HuH-7.5 (cell line): ENCODE data around the gene RIN3.

ENCODE experiments used
- DNase-seq: peaks from one replicate; pipeline ENCODE4 v3.0.0; 2011; ENCODE audit warnings: low spot score

Gene RIN3

DNA sequence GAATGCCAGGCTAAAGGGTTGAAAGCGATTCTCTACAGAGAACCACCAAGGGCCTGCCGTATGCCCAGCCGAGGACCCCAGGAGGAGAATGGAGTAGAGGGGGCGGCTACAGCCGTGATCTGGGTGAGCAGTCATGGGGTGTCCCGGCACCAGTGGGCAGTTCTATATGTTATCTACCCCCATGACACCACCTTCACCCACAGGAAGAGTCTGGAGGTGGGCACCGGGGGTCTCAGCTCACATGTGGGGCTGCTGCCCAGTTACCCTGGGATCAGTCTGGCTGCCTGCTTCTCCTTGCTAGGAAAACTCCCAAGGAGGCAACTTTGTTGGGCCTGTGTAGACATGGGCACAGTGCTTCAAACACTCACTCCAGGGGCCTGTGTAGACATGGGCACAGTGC lies 135.5 kb downstream of the RIN3 start:
- no peak for DNase-seq

GRCh38 chr14:92649934-92650545 lies 136.5 kb downstream of the RIN3 start:
- no peak for DNase-seq

DNA sequence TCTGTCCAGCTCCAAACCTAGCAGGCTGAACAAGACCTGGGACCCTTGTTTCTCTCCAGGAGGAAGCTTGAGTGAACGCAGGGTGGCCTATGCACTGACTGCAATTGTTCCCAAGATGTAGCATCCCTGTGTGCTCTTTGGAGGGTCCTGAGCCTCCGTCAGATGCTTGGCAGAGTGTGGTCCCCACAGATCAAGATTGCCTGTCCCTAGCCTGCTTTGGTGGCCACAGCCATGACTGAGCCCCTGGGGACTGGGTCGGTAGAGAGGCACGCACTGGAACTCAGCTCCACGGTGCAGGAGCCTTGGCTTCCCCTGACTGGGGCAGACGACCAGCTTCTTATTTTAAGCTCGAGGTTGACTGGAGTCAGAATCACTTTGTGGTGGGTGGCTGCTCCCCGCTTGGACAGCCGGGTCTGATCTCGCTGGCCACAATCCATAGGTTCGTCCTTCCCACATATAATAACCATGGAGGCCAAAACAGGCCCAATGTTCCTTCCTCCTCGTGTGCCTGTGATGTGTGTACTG lies 137.1 kb downstream of the RIN3 start:
- DNase-seq: no peak

DNA sequence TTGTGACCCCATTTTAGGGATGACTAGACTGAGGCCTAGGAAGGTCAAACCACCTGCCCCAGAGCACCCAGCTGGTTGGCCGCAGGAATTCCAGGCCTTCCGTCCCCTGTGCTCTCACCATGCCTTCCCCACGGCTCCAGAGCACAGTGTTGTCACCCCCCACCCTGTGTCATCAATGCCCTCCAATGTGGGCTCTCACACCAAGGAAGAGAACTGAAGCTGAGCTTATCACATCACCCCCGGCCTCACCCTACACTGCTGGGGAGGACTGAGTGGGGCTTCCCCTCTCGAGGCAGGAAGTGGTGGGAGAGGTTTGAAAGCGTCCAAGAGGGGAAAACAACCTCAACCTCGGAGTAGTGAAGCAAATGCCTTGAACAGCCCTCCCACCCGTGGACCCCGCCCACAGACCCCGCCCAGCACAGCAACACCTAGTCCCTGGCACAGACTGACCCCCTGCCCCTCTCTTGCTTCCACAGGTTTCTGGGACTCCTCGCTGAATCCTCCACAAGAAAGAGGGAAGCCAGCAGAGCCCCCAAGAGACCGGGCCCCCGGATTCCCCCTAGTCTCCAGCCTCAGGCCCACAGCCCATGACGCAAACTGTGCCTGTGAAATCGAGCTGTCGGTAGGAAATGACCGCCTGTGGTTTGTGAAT lies 137.7 kb downstream of the RIN3 start:
- no peak for DNase-seq

DNA sequence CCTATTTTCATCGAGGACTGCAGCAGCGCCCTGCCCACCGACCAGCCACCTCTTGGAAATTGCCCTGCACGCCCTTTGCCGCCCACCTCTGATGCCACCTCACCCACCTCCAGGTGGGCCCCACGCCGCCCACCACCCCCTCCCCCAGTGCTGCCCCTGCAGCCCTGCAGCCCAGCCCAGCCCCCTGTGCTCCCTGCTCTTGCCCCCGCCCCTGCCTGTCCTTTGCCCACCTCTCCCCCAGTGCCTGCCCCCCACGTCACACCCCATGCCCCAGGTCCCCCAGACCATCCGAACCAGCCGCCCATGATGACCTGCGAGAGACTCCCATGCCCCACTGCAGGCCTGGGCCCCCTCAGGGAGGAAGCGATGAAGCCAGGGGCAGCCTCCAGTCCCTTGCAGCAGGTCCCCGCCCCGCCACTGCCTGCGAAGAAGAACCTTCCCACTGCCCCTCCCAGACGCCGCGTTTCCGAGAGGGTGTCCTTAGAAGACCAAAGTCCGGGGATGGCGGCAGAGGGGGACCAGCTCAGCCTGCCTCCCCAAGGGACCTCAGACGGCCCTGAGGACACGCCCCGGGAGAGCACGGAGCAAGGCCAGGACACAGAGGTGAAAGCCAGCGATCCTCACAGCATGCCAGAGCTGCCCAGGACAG lies 138.3 kb downstream of the RIN3 start:
- DNase-seq: no peak

DNA sequence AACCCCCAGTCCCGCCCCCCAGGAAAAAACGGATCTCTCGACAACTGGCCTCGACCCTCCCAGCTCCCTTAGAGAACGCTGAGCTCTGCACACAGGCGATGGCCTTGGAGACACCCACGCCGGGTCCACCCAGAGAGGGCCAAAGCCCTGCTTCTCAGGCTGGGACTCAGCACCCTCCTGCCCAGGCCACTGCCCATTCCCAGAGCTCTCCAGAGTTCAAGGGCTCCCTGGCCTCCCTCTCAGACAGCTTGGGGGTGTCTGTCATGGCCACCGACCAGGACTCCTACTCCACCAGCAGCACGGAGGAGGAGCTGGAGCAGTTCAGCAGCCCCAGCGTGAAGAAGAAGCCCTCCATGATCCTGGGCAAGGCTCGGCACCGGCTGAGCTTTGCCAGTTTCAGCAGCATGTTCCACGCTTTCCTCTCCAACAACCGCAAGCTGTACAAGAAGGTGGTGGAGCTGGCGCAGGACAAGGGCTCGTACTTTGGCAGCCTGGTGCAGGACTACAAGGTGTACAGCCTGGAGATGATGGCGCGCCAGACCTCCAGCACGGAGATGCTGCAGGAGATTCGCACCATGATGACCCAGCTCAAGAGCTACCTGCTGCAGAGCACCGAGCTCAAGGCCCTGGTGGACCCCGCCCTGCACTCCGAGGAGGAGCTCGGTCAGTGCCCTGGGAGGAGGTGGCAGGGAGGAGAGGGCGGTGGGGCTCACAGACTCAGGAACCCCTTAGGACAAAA lies 139.0 kb downstream of the RIN3 start:
- DNase-seq: no peak

- DNase-seq: no peak
Observed at GRCh38 chr14:92653162-92653651, 139.6 kb downstream of the RIN3 start.

DNA sequence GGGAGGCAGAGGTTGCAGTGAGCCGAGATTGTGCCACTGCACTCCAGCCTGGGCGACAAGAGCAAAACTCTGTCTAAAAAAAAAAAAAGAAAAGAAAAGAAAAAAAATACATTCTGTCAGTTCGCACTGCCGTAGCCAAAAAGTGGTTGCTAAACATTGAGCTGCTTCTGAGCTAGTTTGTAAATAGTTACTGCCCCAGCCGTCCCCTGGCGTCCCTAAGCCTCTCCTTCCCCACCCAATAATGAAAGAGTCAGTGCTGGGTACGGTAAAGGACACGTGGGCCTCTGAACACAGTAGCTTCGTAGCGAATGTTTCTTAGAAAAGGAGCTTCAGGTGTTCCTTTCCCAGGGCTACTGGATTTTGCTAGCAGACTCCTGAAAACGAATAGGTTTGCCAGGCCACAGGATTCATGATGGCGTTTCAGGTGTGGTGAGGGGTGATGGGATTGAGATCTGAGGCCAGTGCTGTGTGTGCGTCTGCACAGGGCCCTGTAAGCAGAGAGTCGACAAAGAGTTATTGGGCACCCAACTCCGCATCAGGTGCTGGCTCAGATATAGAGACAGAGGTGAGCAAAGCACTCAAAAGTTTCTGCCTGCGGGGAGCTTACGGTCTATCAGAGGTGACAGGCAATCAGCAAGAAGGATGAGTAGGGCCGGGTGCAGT lies 140.8 kb downstream of the RIN3 start:
- DNase-seq: no peak

- DNase-seq: no peak
Observed at GRCh38 chr14:92655419-92656201, 142.0 kb downstream of the RIN3 start.

GRCh38 chr14:92656306-92657081 lies 142.9 kb downstream of the RIN3 start:
- DNase-seq: no peak

DNA sequence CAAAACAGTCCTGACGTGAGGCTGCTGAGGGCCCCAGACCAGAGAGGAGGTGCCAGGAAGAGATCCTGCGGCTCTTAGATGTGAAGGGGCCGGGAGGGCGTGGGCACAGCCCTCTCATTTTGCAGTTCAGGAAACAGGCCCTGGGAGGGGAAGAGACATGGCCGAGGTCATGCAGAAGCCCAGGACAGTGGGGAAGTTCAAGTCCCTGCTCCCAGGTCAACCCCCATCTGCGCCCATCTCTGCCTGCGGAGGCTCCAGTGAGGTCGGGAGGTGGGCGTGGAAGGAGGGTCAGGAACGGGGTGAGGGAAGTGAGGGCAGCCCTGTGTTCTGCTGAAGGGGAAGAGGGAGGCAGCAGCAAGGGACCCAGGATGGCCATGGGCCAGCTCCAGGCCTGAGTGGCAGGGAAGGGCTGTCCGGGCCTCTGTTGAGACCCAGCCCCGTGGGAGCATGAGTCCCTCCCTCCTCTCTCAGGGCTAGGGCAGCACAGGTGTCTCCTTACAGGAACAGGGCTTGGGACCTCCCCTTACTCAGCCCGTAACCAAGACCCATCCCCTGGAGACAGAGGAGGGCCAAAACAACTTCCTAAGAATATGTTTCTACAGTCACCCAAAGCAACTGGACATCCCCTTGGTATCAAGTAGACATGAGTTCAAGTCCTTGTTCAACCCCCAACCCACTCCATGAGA lies 144.0 kb downstream of the RIN3 start:
- no peak for DNase-seq

- DNase-seq: no peak
Observed at GRCh38 chr14:92658160-92658559, 144.6 kb downstream of the RIN3 start.

- DNase-seq: no peak
Observed at GRCh38 chr14:92658684-92659083, 145.1 kb downstream of the RIN3 start.

DNA sequence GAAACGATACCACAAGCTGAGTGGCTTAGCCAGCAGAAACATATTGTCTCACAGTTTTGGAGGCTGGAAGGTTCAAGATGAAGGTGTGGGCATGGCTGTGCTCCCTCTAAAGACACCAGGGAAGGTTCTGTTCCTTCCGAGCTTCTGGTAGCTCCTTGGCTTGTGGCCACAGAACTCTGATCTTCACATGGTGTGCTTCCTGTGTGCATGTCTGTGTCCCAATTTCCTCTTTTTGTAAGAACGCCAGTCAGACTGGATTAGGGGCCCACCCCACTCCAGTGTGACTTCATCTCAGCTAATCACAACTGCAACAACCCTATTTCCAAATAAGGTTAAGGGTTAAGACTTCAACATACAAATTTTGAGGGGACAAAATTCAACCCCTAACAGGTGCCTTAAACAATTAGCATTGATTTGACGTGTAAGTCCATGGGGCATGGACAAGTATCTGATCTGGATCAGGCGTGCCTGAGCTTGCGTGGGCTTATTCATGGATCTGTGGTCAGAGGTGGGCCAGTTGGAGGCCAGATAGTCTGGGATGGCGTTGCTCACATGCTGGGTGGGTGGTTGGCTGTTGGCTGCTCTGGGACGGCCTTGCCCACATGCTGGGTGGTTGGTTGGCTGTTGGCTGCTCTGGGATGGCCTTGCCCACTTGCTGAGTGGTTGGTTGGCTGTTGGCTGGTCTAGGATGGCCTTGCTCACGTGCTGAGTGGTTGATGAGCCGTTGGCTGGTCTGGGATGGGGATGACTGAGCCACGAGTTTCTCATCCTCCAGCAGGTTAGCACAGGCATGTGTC lies 146.4 kb downstream of the RIN3 start:
- DNase-seq: no peak

DNA sequence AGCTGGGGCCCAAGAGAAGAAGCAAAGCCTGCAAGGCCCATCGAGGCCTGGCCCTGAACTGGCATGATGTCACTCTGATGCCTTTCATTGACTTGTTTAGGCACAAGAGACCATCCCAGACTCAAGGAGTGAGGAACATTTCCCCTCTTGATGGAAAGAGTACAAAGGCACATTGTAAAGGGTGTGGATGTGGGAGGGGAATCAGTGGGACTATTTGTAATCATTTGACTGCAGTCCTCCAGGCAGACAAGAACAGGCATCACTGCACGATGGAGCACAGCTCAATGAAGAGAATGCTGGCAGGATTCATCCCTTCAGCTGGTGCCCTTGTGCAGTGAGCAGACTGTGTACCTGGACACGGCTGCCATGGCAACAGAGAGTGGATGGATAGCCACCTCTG lies 147.0 kb downstream of the RIN3 start:
- no peak for DNase-seq

GRCh38 chr14:92663049-92663448 lies 149.5 kb downstream of the RIN3 start:
- no peak for DNase-seq

DNA sequence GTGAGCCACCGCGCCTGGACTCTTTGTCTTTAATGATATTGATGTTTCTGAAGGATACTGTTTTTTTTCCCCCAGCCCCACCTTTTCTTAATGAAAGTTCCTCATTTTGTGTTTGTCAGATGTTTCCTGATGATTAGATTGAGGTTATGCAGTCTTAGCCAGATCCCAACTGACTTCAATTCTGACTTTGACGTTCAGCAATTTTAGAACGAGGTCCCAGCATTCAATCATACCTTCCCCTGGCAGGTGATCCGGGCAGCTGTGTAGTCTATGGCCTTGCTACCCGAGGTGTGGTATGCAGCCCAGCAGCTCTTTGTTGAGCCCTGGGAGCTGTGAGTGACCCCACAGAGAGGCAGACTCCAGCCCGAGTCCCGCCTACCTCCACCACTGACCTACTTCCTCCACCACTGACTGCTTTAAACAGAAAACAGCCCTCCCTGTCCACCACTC lies 152.1 kb downstream of the RIN3 start:
- DNase-seq: no peak

DNA sequence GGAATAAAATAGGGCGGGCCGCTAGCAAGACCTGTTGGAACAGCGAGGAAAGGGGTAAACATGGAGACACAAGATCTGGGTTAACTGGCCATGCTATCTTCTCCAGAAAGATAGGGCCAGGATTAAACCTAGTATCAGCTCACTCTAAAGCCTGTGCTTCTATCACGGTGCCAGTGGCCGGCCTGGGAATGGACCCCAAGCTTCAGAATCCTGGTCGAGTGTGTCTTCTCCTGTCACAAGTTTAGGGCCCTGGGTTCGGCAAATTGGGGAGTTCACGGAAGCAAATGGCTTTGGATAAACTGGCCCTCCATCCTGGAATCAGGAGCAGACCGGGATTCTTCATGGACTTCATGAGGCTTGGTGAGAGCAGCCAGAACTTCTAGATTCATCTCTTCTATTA lies 152.7 kb downstream of the RIN3 start:
- DNase-seq: no peak
